AG09309 (cell line): ENCODE results near the gene ACAA2.

ENCODE experiments used
- DNase-seq: peaks from one replicate; pipeline ENCODE4 v3.0.0-alpha.2; 2010; ENCODE audit warnings: low read depth
- H3K4me3 ChIP-seq: 2 replicates; pipeline ENCODE4 v1.5.1; 2011; ENCODE audit warnings: mild to moderate bottlenecking, low read depth, low read length, moderate library complexity; ENCODE audit not compliant: control insufficient read depth
- CTCF ChIP-seq: IDR thresholded peaks from 2 replicates; pipeline ENCODE4 v1.5.1; 2011; ENCODE audit warnings: mild to moderate bottlenecking, low read depth, low read length, inconsistent platforms; ENCODE audit not compliant: insufficient read depth, control insufficient read depth; ENCODE audit errors: missing control alignments

The ACAA2 gene

GRCh38 chr18:49753643-49754042, 59.7 kb downstream of the ACAA2 start:
- TF ChIP-seq CTCF, result no peak
- H3K4me3 ChIP-seq, result no peak overlapping the region
- DNase-seq, result no peak

GRCh38 chr18:49752095-49752457, 61.3 kb downstream of the ACAA2 start:
- DNase-seq, result no peak

GRCh38 chr18:49751427-49752094, 61.8 kb downstream of the ACAA2 start:
- no peak for DNase-seq
- no peak for TF ChIP-seq CTCF
- no peak overlapping the region for H3K4me3 ChIP-seq

More at GRCh38 chr18:49752095-49752457, 61.3 kb downstream of the ACAA2 start:
- no peak for TF ChIP-seq CTCF
- no peak overlapping the region for H3K4me3 ChIP-seq

- no peak for TF ChIP-seq CTCF
- no peak for DNase-seq
- no peak overlapping the region for H3K4me3 ChIP-seq
Measured at GRCh38 chr18:49749563-49749962, 63.8 kb downstream of the ACAA2 start.

GRCh38 chr18:49747876-49748275, 65.5 kb downstream of the ACAA2 start:
- no peak for DNase-seq
- TF ChIP-seq CTCF, result no peak

GRCh38 chr18:49745045-49746014, 68.0 kb downstream of the ACAA2 start:
- no peak for DNase-seq
- H3K4me3 ChIP-seq, result no peak overlapping the region
- no peak for TF ChIP-seq CTCF

More at GRCh38 chr18:49747876-49748275, 65.5 kb downstream of the ACAA2 start:
- no peak overlapping the region for H3K4me3 ChIP-seq
